Mucosa of descending colon (tissue), 3 donors: Measurements from ENCODE around the gene HECA. TPM values are rescaled to one million over a fixed set of nuclear protein-coding genes. Genes with fewer than 3 reads are reported as not detected.

Experiments
- ATAC-seq: fragments of 200-7000 bp; cut with Tn5 transposase; one replicate; pipeline ENCODE4 v1.9.1; 2020; ENCODE audit warnings: mild to moderate bottlenecking, moderate library complexity
- DNase-seq, 3 donors: peaks; one replicate each; pipeline ENCODE4 v3.0.0-alpha.2; 2020
- H3K36me3 ChIP-seq: fragments of 200-600 bp; one replicate; pipeline ENCODE4 v1.8.0; 2021; ENCODE audit warnings: low read depth, mild to moderate bottlenecking
- H3K4me1 ChIP-seq: fragments of 200-600 bp; one replicate; pipeline ENCODE4 v1.8.0; 2021; ENCODE audit warnings: low read depth, mild to moderate bottlenecking
- H3K4me3 ChIP-seq: fragments of 200-600 bp; one replicate; pipeline ENCODE4 v1.8.0; 2021; ENCODE audit warnings: mild to moderate bottlenecking
- H3K9me3 ChIP-seq: fragments of 200-600 bp; one replicate; pipeline ENCODE4 v1.8.0; 2021; ENCODE audit warnings: mild to moderate bottlenecking
- intact Hi-C, 2 donors: fragments of 100-400 bp; cut with DNase I in 1 of 2; cut with micrococcal nuclease in 1 of 2; formaldehyde crosslinking; loops; one replicate each; pipeline versions ENCODE4 v1.11.0 to v1.11.1; 2022; cut with DNase I, micrococcal nuclease
- total RNA-seq, 3 donors: library from RNA; stranded (reverse); fragmentation: NEBNext Ultra II Directional in 2 of 3; extraction: Animal tissue kit (Norgen Biotek cat#: 25700) in 2 of 3; gene quantifications; one replicate each; pipeline versions ENCODE4 v1.2.1 to v1.2.4, GENCODE V29; 2021 to 2023
- TF ChIP-seq, protein P1 (sequence below): fragments of 200-600 bp; IDR thresholded peaks from one replicate; pipeline ENCODE4 v1.8.0; 2022; ENCODE audit warnings: antibody characterized with exemption, mild to moderate bottlenecking
- donor health status: DM: no; HTN: no; CAD: no; lungs with moderate emphysema.
- donor health status: DM: no; HTN: no; CAD: no.
- donor health status: DM: no; HTN: yes; CAD: no.

The HECA gene
- total RNA-seq, 3 donors from 2014 or later: 30.8 to 43.2 (median 40.4) TPM

DNA sequence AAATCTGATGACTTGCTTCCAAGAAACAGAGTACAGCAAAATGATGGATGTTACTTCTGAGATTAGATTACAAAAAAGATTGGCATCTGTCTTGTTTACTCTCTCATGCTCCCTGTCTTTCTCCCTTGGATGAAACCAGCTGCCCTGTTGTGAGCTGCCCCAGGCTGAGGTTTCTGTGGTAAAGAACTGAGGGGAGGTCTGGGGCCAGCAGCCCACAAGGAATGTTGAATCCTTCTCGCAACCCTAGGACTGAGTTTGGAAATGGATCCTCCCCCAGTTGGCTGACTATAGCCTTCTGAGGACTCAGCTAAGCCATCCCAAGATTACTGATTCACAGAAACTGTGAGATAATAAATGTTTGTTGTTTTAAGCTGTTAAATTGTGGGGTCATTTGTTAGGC is 5.6 kb upstream of the HECA start:
- peaks cover 5% of the 10 kb centered on the region for H3K4me1 ChIP-seq
- no peak for DNase-seq
- no peaks in the 10 kb centered on the region for H3K36me3 ChIP-seq
- no peak for ATAC-seq
- no peaks in the 10 kb centered on the region for H3K9me3 ChIP-seq
- no peak overlapping the region for H3K4me3 ChIP-seq
- TF ChIP-seq, protein P1, sequence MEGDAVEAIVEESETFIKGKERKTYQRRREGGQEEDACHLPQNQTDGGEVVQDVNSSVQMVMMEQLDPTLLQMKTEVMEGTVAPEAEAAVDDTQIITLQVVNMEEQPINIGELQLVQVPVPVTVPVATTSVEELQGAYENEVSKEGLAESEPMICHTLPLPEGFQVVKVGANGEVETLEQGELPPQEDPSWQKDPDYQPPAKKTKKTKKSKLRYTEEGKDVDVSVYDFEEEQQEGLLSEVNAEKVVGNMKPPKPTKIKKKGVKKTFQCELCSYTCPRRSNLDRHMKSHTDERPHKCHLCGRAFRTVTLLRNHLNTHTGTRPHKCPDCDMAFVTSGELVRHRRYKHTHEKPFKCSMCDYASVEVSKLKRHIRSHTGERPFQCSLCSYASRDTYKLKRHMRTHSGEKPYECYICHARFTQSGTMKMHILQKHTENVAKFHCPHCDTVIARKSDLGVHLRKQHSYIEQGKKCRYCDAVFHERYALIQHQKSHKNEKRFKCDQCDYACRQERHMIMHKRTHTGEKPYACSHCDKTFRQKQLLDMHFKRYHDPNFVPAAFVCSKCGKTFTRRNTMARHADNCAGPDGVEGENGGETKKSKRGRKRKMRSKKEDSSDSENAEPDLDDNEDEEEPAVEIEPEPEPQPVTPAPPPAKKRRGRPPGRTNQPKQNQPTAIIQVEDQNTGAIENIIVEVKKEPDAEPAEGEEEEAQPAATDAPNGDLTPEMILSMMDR: no peak
- intact Hi-C loops: loop anchor here in 1 of 2 donors (5.0 kb wide), 1 partner anchor 233 kb away; no protein-coding TSS in a partner anchor

DNA sequence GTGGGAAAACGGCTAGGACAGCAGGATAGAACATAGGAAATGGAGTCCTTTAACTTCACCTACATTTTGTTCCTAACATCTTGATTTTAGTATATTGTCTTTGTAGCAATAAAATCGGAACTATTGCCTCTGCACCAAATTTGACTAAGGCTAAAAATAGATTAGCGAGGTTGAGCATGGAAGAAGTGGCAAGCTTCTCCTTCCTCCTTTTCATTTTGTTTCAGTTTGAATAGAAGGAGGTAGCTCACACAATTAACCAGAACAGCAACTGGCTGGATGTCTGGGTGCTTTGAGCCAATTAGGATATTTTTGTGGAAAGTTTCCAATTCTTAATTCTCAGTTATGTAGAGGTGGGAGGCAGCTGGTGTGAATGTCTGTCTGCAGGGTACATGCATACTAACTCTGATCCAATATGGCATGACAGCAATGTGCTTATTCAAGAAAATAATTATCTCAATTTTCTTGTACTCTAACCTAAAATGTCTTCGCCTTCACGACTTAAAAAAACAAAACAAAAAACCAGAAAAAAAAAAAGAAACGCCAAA is 3.1 kb upstream of the HECA start:
- ATAC-seq (no peak), DNase-seq (no peak)
- Histone ChIP-seq H3K4me3 (no peak overlapping the region), H3K9me3 (no peaks in the 10 kb centered on the region), H3K36me3 (no peaks in the 10 kb centered on the region), H3K4me1 (peaks cover 5% of the 10 kb centered on the region)
- TF ChIP-seq, protein P1: no peak
- intact Hi-C loops: no loop called here

DNA sequence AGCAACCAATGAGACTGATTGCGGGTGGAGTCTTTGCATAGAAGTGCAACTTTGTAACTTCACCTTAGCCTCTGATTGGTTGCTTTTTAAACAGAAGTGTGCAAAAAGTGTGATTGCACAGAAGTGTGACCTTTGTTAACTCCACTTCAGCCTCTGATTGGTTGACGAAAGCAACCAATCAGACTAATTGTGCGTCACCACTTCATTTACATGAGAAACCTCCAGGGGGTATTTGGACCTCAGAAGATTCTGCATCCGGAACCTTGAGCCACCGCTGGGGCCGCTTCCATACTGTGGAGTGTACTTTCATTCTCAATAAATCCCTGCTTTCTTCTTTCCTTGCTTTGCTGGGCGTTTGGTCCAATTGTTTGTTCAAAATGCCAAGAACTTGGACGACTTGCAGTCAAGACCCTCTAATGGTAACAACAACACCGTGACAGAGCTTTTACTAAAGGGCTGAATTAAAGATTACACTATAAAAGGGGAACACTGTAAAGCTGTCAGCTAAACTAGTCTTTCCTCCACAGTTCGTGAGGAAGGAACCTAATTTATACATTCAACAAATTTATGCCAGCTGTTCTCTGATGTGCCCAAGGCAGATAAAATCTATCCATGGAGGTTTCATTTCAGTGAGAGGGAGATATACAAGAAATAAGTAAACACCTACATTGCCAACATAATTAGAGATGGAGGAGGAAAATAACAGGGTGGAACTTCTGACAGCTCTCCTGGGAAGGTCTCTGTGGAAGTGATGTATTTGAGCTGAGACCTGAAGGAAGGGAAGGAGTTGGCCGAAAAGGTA is 1.4 kb upstream of the HECA start:
- intact Hi-C loops: no loop called here
- TF ChIP-seq, protein P1: no peak
- Histone ChIP-seq H3K4me1 (peaks cover 5% of the 10 kb centered on the region), H3K4me3 (no peak overlapping the region), H3K9me3 (no peaks in the 10 kb centered on the region), H3K36me3 (no peaks in the 10 kb centered on the region)
- DNase-seq (no peak), ATAC-seq (no peak)

DNA sequence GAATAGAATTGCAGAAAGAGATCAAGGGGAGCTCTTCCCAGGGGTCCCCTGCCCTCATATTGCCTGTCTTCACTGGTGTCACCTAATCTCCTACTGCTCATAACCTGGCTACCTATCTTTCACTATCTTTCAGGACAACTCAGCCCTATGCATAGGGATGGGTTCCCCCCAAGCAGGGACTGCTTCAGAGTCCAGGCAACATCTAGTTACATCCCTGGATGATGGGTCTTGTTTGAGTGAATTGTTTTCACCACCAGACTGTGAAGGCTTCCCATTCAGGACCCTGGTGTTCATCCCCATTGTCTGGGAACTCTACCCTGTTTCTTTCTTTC is 850 bp upstream of the HECA start:
- no peak overlapping the region for H3K4me3 ChIP-seq
- ATAC-seq (no peak), DNase-seq (no peak)
- peaks cover 5% of the 10 kb centered on the region for H3K4me1 ChIP-seq
- H3K36me3 ChIP-seq: no peaks in the 10 kb centered on the region
- TF ChIP-seq, protein P1: no peak
- intact Hi-C loops: no loop called here
- H3K9me3 ChIP-seq: no peaks in the 10 kb centered on the region

DNA sequence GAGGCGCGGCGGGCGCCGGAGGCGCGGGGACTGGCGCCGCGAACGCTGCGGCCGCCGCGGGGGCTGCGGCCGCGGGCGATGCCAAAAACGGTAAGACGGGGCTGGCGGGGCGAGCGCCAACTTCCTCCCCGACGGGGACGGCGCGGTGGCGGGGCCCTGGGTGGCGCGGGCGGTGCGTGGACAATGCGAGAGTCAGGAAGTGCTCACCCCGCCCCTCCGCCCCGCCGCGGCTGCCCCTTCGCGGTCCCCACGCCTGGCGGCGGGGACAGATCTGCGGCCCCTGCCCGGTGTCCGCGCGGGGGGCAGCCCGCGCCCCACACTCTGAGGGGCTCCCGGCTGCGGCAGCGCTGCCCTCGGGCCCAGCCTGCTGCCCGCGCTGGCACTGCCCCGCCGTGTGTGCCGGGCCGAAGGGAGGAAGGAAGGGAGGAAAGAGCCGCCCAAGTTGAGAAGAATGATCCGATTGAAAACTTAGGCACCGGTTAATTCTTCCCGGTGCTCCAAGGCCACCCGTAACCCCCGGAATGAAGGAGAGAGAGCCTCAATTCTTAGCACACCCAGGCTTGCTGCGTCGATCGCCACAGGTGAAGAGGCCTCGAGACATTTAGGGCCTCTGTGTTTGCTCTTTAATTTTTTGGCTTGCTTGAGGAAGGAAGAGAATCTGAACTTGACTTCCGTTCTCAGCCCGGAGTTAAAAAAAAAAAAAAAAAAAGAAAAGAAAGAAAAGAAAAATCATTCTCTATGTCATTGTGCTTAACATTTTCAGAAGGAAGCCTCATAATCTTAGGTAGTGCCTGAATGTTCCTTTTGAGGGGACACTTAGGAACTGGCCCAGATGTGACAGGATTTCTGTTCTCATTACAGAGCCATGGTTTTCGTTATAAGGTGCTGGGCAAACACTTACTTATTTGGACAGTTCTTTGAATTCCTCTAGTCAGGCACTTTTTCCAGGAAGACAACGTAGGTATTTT is 982 bp downstream of the HECA start:
- H3K4me3 ChIP-seq: peak overlapping the region; percentile 66
- no peaks in the 10 kb centered on the region for H3K9me3 ChIP-seq
- H3K36me3 ChIP-seq: no peaks in the 10 kb centered on the region
- ATAC-seq (peak; percentile 69), DNase-seq (peak; percentile 77 to 88 (median 85))
- H3K4me1 ChIP-seq: peaks cover 5% of the 10 kb centered on the region
- intact Hi-C loops: no loop called here
- TF ChIP-seq, protein P1: no peak
